RWPE1 (cell line): ENCODE measurements around the gene SLC35E4.

Experiments
- CTCF ChIA-PET: fragments of 350-600 bp; sonication (Branson Sonifier 250); formaldehyde crosslinking; extraction: SDS; loops from one replicate; lab custom pipeline; 2021; lab: Yijun Ruan, JAX
- POLR2A ChIA-PET: fragments of 400-600 bp; formaldehyde crosslinking; extraction: SDS; loops from one replicate; lab custom pipeline; 2020; ENCODE audit warnings: antibody characterized with exemption; ENCODE audit not compliant: low non-redundant PET; lab: Yijun Ruan, JAX
- DNase-seq: peaks from one replicate; pipeline ENCODE4 v3.0.0; 2012; ENCODE audit warnings: low spot score
- H3K27ac ChIP-seq: fragments of 450-650 bp; 2 replicates; pipeline ENCODE4 v1.5.1; 2017
- CTCF ChIP-seq: fragments of 450-650 bp; conservative IDR thresholded peaks from 2 replicates; pipeline ENCODE4 v1.5.1; 2017; ENCODE audit warnings: low read depth, mild to moderate bottlenecking

The SLC35E4 gene

GRCh38 chr22:30634471-30635233 is 929 bp upstream of the SLC35E4 start:
- DNase-seq: peak; percentile 85
- ChIA-PET CTCF (interaction anchor here (0.6 to 4.0 kb wide), 7 partner anchors 10 to 121 kb away, joined by 3 to 33 read pairs (median 4); partner anchors contain the start of genes PES1 and TCN2), POLR2A (no interaction called here)
- peak; percentile 88 for TF ChIP-seq CTCF
- peak overlapping the region; percentile 85 for H3K27ac ChIP-seq

GRCh38 chr22:30636226-30637077 is 871 bp downstream of the SLC35E4 start:
- no peak for DNase-seq
- TF ChIP-seq CTCF: no peak
- H3K27ac ChIP-seq: peak overlapping the region; percentile 85
- POLR2A ChIA-PET: no interaction called here
- CTCF ChIA-PET: interaction anchor here (1.0 to 4.0 kb wide), 2 partner anchors 13 to 119 kb away, joined by 4 to 33 read pairs; no protein-coding TSS in a partner anchor

- POLR2A ChIA-PET: no interaction called here
- no peak overlapping the region for H3K27ac ChIP-seq
- CTCF ChIA-PET: no interaction called here
- TF ChIP-seq CTCF: no peak
- no peak for DNase-seq
These were observed 2.1 kb downstream of the SLC35E4 start for GRCh38 chr22:30637701-30638114.

GRCh38 chr22:30640361-30640760 is 4.8 kb downstream of the SLC35E4 start:
- no peak for TF ChIP-seq CTCF
- no peak overlapping the region for H3K27ac ChIP-seq
- DNase-seq: no peak
- POLR2A ChIA-PET: no interaction called here
- CTCF ChIA-PET: no interaction called here

- no peak overlapping the region for H3K27ac ChIP-seq
- ChIA-PET CTCF (no interaction called here), POLR2A (no interaction called here)
- DNase-seq: no peak
- TF ChIP-seq CTCF: no peak
These were observed 5.4 kb downstream of the SLC35E4 start for GRCh38 chr22:30640839-30641430.
